ENCODE measurements around the gene ANK3.

DNA sequence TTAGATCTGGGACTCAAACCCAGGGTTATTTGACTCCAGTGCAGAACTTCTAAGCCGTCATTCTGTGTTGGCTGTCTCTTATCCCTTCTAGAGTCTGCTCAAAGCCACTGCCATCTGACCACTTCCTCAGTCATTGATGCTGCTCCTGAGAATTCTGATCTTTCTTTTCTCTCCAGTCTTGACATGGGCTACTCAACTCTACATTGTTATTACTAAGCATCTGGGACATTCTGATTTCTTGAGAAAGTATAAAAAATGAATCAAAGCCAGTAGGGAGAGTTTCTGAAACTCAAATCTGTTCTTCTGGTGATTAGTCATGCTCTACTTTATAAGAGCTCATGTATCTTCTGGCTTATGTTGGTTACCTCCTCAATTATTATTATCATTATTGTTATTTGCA, 48.7 kb downstream of the ANK3 start:
- TF ChIP-seq POLR2A (IDR thresholded peaks at IDR 0.05) (no peak), POLR2AphosphoS5 (IDR thresholded peaks at IDR 0.05; ENCODE audit: insufficient read depth in 1 of 2, low read depth in 1 of 2) (no peak), CTCF (IDR thresholded peaks at IDR 0.05) (no peak)

Measured in vagina (tissue), 2 donors.